Measurements from ENCODE around the gene NRCAM. TPM values are rescaled to one million over a fixed set of nuclear protein-coding genes. Genes with fewer than 3 reads are reported as not detected.

The NRCAM gene
- polyA plus RNA-seq, 1 donor (not counting 4 experiments of a cell fraction or from before 2014, with no cell fraction given) = 4.0 TPM

- no peak overlapping the region for H2AFZ ChIP-seq (ENCODE audit: control insufficient read depth, low read length)
- dilution Hi-C loops (cut with MboI; ENCODE audit: extremely low pct_ligation_motif_present, low sequenced_read_pairs) = no loop called here
- no peaks in the 10 kb centered on the region for H3K9me1 ChIP-seq (ENCODE audit: control insufficient read depth, extremely low read depth, insufficient read depth, low read length)
- H3K9ac ChIP-seq (ENCODE audit: control insufficient read depth, extremely low read depth, insufficient read depth, low read length) = no peak overlapping the region
- no peaks in the 10 kb centered on the region for H3K79me2 ChIP-seq (ENCODE audit: control insufficient read depth, insufficient read depth, low read length)
- no peak overlapping the region for H3K27ac ChIP-seq (ENCODE audit: control insufficient read depth, insufficient read depth, low read length)
- H3K4me1 ChIP-seq (ENCODE audit: control insufficient read depth, extremely low read depth, insufficient read depth, low read length) = no peaks in the 10 kb centered on the region
- no peaks in the 10 kb centered on the region for H3K9me3 ChIP-seq (ENCODE audit: control insufficient read depth, low read depth, low read length)
- H3K4me3 ChIP-seq (ENCODE audit: control insufficient read depth in 2 of 3, extremely low read depth in 1 of 3, insufficient read depth in 2 of 3, low read depth in 1 of 3, low read length in 3 of 3) = no peak overlapping the region
- no peaks in the 10 kb centered on the region for H3K36me3 ChIP-seq (ENCODE audit: control insufficient read depth in 2 of 2, extremely low read depth in 1 of 2, insufficient read depth in 2 of 2, low read length in 2 of 2)
- FAIRE-seq = peak; percentile 17
- DNase-seq (ENCODE audit: low read depth, low spot score) = no peak
- no peaks in the 10 kb centered on the region for H3K27me3 ChIP-seq (ENCODE audit: control insufficient read depth, extremely low read depth, insufficient read depth, low read length)
- no peaks in the 10 kb centered on the region for H4K20me1 ChIP-seq (ENCODE audit: control insufficient read depth, extremely low read depth, insufficient read depth, low read length)
- H3K4me2 ChIP-seq (ENCODE audit: control insufficient read depth, extremely low read depth, insufficient read depth, low read depth, low read length) = no peak overlapping the region
- no peak for TF ChIP-seq EZH2 (IDR thresholded peaks at IDR 0.05; ENCODE audit: low read length)
- TF ChIP-seq, protein P1, sequence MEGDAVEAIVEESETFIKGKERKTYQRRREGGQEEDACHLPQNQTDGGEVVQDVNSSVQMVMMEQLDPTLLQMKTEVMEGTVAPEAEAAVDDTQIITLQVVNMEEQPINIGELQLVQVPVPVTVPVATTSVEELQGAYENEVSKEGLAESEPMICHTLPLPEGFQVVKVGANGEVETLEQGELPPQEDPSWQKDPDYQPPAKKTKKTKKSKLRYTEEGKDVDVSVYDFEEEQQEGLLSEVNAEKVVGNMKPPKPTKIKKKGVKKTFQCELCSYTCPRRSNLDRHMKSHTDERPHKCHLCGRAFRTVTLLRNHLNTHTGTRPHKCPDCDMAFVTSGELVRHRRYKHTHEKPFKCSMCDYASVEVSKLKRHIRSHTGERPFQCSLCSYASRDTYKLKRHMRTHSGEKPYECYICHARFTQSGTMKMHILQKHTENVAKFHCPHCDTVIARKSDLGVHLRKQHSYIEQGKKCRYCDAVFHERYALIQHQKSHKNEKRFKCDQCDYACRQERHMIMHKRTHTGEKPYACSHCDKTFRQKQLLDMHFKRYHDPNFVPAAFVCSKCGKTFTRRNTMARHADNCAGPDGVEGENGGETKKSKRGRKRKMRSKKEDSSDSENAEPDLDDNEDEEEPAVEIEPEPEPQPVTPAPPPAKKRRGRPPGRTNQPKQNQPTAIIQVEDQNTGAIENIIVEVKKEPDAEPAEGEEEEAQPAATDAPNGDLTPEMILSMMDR (optimal IDR thresholded peaks at IDR 0.05 in 1 of 3, IDR thresholded peaks at IDR 0.05 in 1 of 3, conservative IDR thresholded peaks at IDR 0.05 in 1 of 3; ENCODE audit: extremely low read depth in 1 of 3, insufficient read depth in 2 of 3, low read length in 3 of 3) = no peak
Observed at GRCh38 chr7:108331971-108332370, 124.3 kb downstream of the NRCAM start.

GRCh38 chr7:108330227-108330626 is 126.0 kb downstream of the NRCAM start:
- FAIRE-seq (no peak), DNase-seq (ENCODE audit: low read depth, low spot score) (no peak)
- no peaks in the 10 kb centered on the region for H3K36me3 ChIP-seq (ENCODE audit: control insufficient read depth in 2 of 2, extremely low read depth in 1 of 2, insufficient read depth in 2 of 2, low read length in 2 of 2)
- no peak for TF ChIP-seq EZH2 (IDR thresholded peaks at IDR 0.05; ENCODE audit: low read length)
- TF ChIP-seq, protein P1 (optimal IDR thresholded peaks at IDR 0.05 in 1 of 3, IDR thresholded peaks at IDR 0.05 in 1 of 3, conservative IDR thresholded peaks at IDR 0.05 in 1 of 3; ENCODE audit: extremely low read depth in 1 of 3, insufficient read depth in 2 of 3, low read length in 3 of 3) = no peak
- H4K20me1 ChIP-seq (ENCODE audit: control insufficient read depth, extremely low read depth, insufficient read depth, low read length) = no peaks in the 10 kb centered on the region
- H3K9me1 ChIP-seq (ENCODE audit: control insufficient read depth, extremely low read depth, insufficient read depth, low read length) = no peaks in the 10 kb centered on the region
- no peak overlapping the region for H3K4me2 ChIP-seq (ENCODE audit: control insufficient read depth, extremely low read depth, insufficient read depth, low read depth, low read length)
- no peaks in the 10 kb centered on the region for H3K4me1 ChIP-seq (ENCODE audit: control insufficient read depth, extremely low read depth, insufficient read depth, low read length)
- no peak overlapping the region for H2AFZ ChIP-seq (ENCODE audit: control insufficient read depth, low read length)
- H3K27ac ChIP-seq (ENCODE audit: control insufficient read depth, insufficient read depth, low read length) = no peak overlapping the region
- no peaks in the 10 kb centered on the region for H3K9me3 ChIP-seq (ENCODE audit: control insufficient read depth, low read depth, low read length)
- no peak overlapping the region for H3K9ac ChIP-seq (ENCODE audit: control insufficient read depth, extremely low read depth, insufficient read depth, low read length)
- dilution Hi-C loops (cut with MboI; ENCODE audit: extremely low pct_ligation_motif_present, low sequenced_read_pairs) = no loop called here
- H3K27me3 ChIP-seq (ENCODE audit: control insufficient read depth, extremely low read depth, insufficient read depth, low read length) = no peaks in the 10 kb centered on the region
- no peak overlapping the region for H3K4me3 ChIP-seq (ENCODE audit: control insufficient read depth in 2 of 3, extremely low read depth in 1 of 3, insufficient read depth in 2 of 3, low read depth in 1 of 3, low read length in 3 of 3)
- H3K79me2 ChIP-seq (ENCODE audit: control insufficient read depth, insufficient read depth, low read length) = no peaks in the 10 kb centered on the region

Measured in keratinocyte (primary cell).